OCI-LY1 (cell line): ENCODE results near the gene MVP.

ENCODE experiments used
- CTCF ChIP-seq: fragments of 200-600 bp; sonication (generic), shearing (Covaris generic); IDR thresholded peaks from 2 replicates; pipeline ENCODE4 v1.5.1; 2017; ENCODE audit warnings: mild to moderate bottlenecking, antibody characterized with exemption, low read length, moderate library complexity, mixed read lengths
- EZH2 ChIP-seq: fragments of 200-600 bp; sonication (generic), shearing (Covaris generic); IDR thresholded peaks from 2 replicates; pipeline ENCODE4 v1.8.0; 2017; ENCODE audit warnings: borderline replicate concordance, mixed run types, mild to moderate bottlenecking, antibody characterized with exemption, low read length, moderate library complexity, mixed read lengths

- TF ChIP-seq CTCF, result no peak
- TF ChIP-seq EZH2, result no peak
Observed at GRCh38 chr16:29834079-29834478, 13.8 kb downstream of the MVP start.
